ENCODE data around the gene RTL5.

RTL5 gene

DNA sequence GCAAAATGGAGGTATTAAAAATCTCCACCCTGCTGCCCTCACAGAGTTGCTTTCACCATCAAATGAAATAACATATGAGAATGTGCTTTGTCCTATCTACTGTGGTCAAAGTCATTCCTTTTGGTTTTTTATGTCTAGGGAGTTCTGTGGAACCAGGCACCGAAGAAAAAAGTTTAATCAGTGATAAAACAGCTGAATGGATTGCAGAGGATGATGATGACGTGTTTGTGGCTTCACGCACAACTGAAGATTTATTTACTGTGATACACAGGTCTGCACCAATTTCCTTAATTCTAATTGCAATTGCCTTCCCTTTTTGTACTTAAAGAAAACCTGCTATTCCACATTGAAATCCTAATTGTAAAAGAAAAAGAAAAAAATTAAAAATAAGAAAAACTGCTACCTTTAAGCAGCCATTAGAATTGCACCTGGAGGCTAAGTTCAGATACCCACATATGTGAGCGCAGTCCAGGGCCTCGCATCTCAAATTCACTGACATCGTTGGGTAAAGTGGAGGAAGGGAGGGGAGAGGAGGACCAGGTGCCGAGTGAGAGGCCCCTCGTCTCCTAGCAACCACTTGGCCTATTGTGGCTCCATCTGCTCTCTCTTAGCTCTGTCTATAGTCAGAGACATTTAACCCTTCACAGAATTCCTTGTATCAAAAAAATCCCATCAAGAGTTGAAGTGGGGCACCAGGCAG is 10.5 kb upstream of the RTL5 start:
- in situ Hi-C loops (cut with HindIII; ENCODE audit: low pct_unique_long_range_greater_than_20kb, low sequenced_read_pairs), result no loop called here
- TF ChIP-seq JUND (IDR thresholded peaks at IDR 0.05; ENCODE audit: low read depth), result no peak
- DNase-seq (ENCODE audit: low read depth in 1 of 2, low spot score in 1 of 2), result no peak

DNA sequence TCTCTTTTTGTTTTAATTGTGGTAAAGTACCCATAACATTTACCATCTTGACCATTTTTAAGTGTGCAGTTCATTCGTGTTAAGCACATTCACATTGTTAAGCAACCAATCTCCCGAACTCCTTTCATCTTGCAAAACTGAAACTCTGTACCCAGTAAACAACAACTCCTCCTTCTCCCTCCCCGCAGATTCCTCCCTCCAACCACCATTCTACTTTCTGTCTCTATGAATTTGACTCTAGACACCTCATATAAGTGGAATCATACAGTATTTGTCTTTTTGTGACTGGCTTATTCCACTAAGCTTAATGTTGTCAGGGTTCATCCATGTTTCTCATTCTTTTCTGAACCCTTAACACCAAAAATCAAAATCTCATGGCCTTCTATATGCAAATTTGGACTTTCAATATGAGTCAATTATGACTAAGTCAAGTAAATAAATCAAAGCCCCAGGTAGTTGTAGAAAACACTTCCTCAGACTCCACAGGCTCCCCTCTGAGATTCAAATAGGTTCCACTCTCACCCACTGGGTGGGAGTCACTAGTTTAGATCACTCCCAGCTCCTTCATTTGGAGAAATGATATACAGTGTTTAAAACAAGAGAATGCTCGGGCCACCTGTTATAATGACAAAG is 9.8 kb upstream of the RTL5 start:
- in situ Hi-C loops (cut with HindIII; ENCODE audit: low pct_unique_long_range_greater_than_20kb, low sequenced_read_pairs), result no loop called here
- TF ChIP-seq JUND (IDR thresholded peaks at IDR 0.05; ENCODE audit: low read depth), result no peak
- DNase-seq (ENCODE audit: low read depth in 1 of 2, low spot score in 1 of 2), result no peak

GRCh38 chrX:72139538-72139937 is 7.8 kb upstream of the RTL5 start:
- in situ Hi-C loops (cut with HindIII; ENCODE audit: low pct_unique_long_range_greater_than_20kb, low sequenced_read_pairs), result no loop called here
- TF ChIP-seq JUND (IDR thresholded peaks at IDR 0.05; ENCODE audit: low read depth), result no peak
- no peak for DNase-seq (ENCODE audit: low read depth in 1 of 2, low spot score in 1 of 2)

GRCh38 chrX:72137846-72138495 is 6.3 kb upstream of the RTL5 start:
- DNase-seq (ENCODE audit: low read depth in 1 of 2, low spot score in 1 of 2), result no peak
- in situ Hi-C loops (cut with HindIII; ENCODE audit: low pct_unique_long_range_greater_than_20kb, low sequenced_read_pairs), result no loop called here
- no peak for TF ChIP-seq JUND (IDR thresholded peaks at IDR 0.05; ENCODE audit: low read depth)

DNA sequence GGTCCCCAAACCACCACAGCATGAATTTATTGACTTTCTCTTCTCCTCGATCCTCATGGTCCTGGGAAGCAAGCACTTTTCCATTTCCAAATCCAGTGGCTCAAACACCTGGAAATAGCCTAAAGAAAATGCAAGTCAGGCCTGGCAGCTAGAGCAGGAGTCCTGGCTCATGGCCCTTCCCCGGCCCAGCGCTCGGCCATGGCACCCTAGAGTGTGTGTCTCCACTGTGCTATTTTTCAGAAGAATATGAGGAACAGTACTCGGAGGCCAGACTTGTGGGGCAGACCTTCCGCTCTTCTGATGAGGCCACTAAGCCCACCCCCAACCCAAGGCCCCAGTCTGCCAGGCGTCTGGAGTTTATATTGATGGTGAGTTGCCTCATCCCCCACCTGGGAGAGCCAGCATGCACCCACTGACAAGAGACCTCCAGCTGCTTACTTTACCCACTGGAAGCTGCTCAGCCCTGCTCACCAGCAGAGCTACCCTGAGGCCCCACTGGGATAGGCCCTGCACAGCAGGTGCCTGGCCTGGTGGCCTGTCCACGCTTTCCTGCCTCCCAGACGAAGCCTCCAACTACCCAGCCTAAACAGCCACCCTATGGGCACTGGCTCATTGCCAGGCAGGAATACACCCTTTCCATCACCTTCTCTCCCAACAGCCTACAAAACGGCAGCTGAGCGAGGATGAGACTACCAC is 2.3 kb upstream of the RTL5 start:
- in situ Hi-C loops (cut with HindIII; ENCODE audit: low pct_unique_long_range_greater_than_20kb, low sequenced_read_pairs), result no loop called here
- TF ChIP-seq JUND (IDR thresholded peaks at IDR 0.05; ENCODE audit: low read depth), result no peak
- DNase-seq (ENCODE audit: low read depth in 1 of 2, low spot score in 1 of 2), result no peak

GRCh38 chrX:72132456-72132855 is 741 bp upstream of the RTL5 start:
- no peak for DNase-seq (ENCODE audit: low read depth in 1 of 2, low spot score in 1 of 2)
- no peak for TF ChIP-seq JUND (IDR thresholded peaks at IDR 0.05; ENCODE audit: low read depth)
- in situ Hi-C loops (cut with HindIII; ENCODE audit: low pct_unique_long_range_greater_than_20kb, low sequenced_read_pairs), result no loop called here

DNA sequence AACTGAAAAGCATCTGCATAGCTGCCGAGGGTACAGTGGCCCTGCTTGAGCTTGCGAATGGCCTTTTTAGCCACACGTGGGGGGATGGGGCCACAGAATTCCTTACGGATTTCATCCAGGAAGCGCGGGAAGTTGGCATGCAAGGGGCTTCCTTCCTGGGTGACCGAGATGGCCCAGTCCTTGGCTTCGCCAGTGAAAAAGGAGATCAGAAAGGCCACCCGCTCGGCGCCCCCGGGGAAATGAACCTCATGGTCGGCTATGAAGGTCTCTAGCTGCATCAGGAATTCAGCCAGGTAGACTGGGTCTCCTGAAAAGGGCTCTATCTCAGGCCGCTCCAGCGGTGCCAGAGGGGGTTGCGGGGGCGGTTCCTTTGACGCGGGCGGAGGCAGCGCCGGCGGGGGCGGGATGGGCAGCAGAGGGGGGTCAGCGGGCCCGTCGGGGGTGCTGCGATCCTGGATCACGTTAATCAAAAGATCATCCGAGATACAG is 909 bp downstream of the RTL5 start:
- no peak for TF ChIP-seq JUND (IDR thresholded peaks at IDR 0.05; ENCODE audit: low read depth)
- in situ Hi-C loops (cut with HindIII; ENCODE audit: low pct_unique_long_range_greater_than_20kb, low sequenced_read_pairs), result no loop called here
- DNase-seq (ENCODE audit: low read depth in 1 of 2, low spot score in 1 of 2), result no peak

DNA sequence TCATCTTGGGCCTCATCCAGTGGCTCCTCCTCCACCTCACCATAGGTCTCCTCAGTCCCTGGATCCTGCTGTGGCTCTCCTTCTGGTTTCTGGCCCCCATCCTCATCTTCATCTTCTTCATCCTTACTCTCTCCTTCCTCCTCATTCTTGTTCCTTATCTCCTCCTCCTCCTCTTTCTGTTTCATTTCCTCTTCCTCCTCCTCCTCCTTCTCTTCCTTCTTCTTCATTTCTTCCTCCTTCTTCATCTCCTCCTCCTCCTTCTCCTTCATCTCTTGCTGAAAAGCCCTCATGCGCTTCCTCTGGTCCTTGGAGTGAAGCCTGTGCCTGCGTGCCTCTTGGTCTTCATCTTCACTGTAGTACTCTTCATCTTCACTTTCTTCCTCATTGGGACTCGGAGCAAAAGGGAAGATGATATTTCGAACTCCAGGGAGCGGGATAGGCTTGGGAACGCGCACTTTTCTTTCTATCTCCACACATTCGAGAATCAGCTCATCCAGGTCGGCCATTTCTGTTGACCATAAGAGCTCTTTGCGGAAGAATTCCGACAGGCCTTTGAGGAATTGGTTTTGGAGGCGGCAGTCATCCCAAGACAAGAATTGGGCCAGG is 1.5 kb downstream of the RTL5 start:
- in situ Hi-C loops (cut with HindIII; ENCODE audit: low pct_unique_long_range_greater_than_20kb, low sequenced_read_pairs), result no loop called here
- no peak for TF ChIP-seq JUND (IDR thresholded peaks at IDR 0.05; ENCODE audit: low read depth)
- no peak for DNase-seq (ENCODE audit: low read depth in 1 of 2, low spot score in 1 of 2)

DNA sequence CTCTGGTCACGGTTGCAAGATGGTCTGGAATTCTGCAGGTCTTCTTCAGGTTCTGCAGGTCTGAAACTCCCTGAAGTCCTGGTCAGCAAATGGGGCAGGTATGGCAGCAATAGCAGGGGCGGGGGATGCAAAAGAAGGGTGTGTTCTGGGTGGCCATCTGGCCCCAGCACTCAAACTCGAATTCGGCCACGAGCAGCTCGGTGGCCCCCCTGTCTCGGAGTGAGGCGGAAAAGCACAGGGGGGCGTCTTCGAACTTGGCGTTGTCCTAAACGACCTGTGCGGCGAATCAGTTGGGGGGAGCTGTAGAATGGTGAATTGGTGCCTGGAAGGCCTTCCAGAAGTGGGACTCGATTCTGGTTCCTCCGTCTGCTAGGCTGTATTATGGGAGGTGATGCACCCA is 2.1 kb downstream of the RTL5 start:
- DNase-seq (ENCODE audit: low read depth in 1 of 2, low spot score in 1 of 2), result no peak
- in situ Hi-C loops (cut with HindIII; ENCODE audit: low pct_unique_long_range_greater_than_20kb, low sequenced_read_pairs), result no loop called here
- TF ChIP-seq JUND (IDR thresholded peaks at IDR 0.05; ENCODE audit: low read depth), result no peak

DNA sequence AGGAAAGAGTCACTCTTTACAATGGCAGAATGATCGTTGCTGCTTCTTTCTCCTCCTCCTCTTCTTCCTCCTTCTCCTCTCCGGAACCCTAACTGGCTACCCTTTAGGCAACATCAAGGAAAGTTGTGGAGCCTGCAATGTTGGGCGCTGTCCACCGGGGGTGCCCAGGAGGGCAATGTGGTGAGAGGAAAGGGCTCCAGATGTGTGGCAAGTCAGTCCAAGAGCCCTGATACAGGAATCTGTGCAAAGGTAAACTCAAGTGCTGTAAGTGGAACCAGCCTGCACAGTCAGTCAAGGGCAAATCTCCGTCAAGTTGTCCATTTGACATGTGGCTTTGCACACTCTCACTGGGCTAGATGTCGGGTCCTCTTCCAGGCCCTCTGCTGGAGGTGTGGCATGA is 2.8 kb downstream of the RTL5 start:
- in situ Hi-C loops (cut with HindIII; ENCODE audit: low pct_unique_long_range_greater_than_20kb, low sequenced_read_pairs), result no loop called here
- no peak for TF ChIP-seq JUND (IDR thresholded peaks at IDR 0.05; ENCODE audit: low read depth)
- no peak for DNase-seq (ENCODE audit: low read depth in 1 of 2, low spot score in 1 of 2)

DNA sequence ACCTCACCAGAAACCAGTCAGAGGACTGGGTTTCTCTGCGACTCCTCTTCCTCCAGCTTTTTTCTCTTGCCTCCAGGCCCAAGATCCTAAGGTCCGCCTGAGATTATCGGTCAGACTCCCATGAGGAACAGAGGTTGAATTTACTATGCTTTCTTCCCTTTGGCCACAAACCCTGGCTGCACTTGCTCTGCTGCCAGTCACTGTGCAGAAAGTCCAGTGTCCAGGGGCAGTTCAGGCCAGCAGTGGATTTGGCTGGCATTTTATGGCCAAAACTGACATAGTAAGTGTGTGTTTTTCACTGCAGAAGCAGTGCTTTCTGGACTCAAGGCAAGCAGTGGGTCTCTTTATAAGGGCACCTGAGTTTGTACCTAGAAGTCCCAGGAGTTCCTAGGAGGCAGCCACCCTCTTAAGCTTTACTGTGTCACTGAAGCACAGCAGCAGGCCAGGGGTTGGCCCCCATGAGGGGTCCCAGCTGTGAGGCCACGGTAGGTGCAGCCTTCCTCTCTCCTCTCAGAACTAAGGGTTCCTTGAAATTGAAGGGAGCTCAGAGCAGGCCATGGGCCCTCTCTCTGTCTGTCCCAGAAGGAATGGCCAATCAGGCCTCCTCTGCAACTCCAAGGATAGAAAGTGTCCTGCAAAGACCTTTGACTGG is 3.4 kb downstream of the RTL5 start:
- in situ Hi-C loops (cut with HindIII; ENCODE audit: low pct_unique_long_range_greater_than_20kb, low sequenced_read_pairs), result no loop called here
- no peak for DNase-seq (ENCODE audit: low read depth in 1 of 2, low spot score in 1 of 2)
- TF ChIP-seq JUND (IDR thresholded peaks at IDR 0.05; ENCODE audit: low read depth), result no peak

GRCh38 chrX:72127332-72127731 is 4.4 kb downstream of the RTL5 start:
- no peak for TF ChIP-seq JUND (IDR thresholded peaks at IDR 0.05; ENCODE audit: low read depth)
- DNase-seq (ENCODE audit: low read depth in 1 of 2, low spot score in 1 of 2), result no peak
- in situ Hi-C loops (cut with HindIII; ENCODE audit: low pct_unique_long_range_greater_than_20kb, low sequenced_read_pairs), result no loop called here
